GM12878 (cell line): Measurements from ENCODE around the gene ARHGEF1. TPM values are rescaled to one million over a fixed set of nuclear protein-coding genes. Genes with fewer than 3 reads are reported as not detected.

Experiments
- CBFB ChIP-seq: IDR thresholded peaks from 2 replicates; pipeline ENCODE4 v1.6.1; 2016; ENCODE audit warnings: antibody characterized with exemption, low read depth
- ELK1 ChIP-seq: IDR thresholded peaks from 2 replicates; pipeline ENCODE4 v1.6.1; 2012; ENCODE audit warnings: low read depth, low read length, improper control_type of control experiment
- ETV6 ChIP-seq, 2 experiments: fragments of 450-650 bp in 1 of 2; IDR thresholded peaks in 1 of 2; conservative IDR thresholded peaks in 1 of 2; 2 replicates each; pipeline ENCODE4 v1.6.1; 2014; ENCODE audit warnings: antibody characterized with exemption in 1 of 2, borderline replicate concordance in 1 of 2, low read depth in 1 of 2, mild to moderate bottlenecking in 1 of 2, moderate library complexity in 1 of 2
- FOXK2 ChIP-seq: fragments of 450-650 bp; IDR thresholded peaks from 2 replicates; pipeline ENCODE4 v1.6.1; 2017; ENCODE audit warnings: mild to moderate bottlenecking, moderate library complexity
- HDAC2 ChIP-seq: fragments of 200-600 bp; sonication (generic); IDR thresholded peaks from 2 replicates; pipeline ENCODE4 v1.6.1; 2017
- IRF3 ChIP-seq: fragments of 450-650 bp; IDR thresholded peaks from 2 replicates; pipeline ENCODE4 v1.6.1; 2014; ENCODE audit warnings: mild to moderate bottlenecking
- NFYB ChIP-seq: IDR thresholded peaks from 2 replicates; pipeline ENCODE4 v1.6.1; 2011; ENCODE audit warnings: low read depth, mild to moderate bottlenecking, low read length, improper control_type of control experiment, moderate library complexity; ENCODE audit not compliant: insufficient read depth
- NKRF ChIP-seq: fragments of 450-650 bp; conservative IDR thresholded peaks from 2 replicates; pipeline ENCODE4 v1.6.1; 2017; ENCODE audit warnings: mild to moderate bottlenecking, moderate library complexity
- NR2C1 ChIP-seq: fragments of 450-650 bp; IDR thresholded peaks from 2 replicates; pipeline ENCODE4 v1.6.1; 2017; ENCODE audit warnings: antibody characterized with exemption, mild to moderate bottlenecking, moderate library complexity
- PRDM15 ChIP-seq: fragments of 450-650 bp; formaldehyde crosslinking; IDR thresholded peaks from 2 replicates; pipeline ENCODE4 v1.4.0; 2020; ENCODE audit warnings: mild to moderate bottlenecking, moderate library complexity
- RBBP5 ChIP-seq: fragments of 200-600 bp; sonication (generic); conservative IDR thresholded peaks from 2 replicates; pipeline ENCODE4 v1.6.1; 2016
- RUNX3 ChIP-seq: IDR thresholded peaks from 2 replicates; pipeline ENCODE4 v1.6.1; 2012; ENCODE audit warnings: low read length, inconsistent platforms
- SRF ChIP-seq, 2 experiments: IDR thresholded peaks; 2 replicates each; pipeline ENCODE4 v1.6.1; 2011; ENCODE audit warnings: low read depth in 2 of 2, low read length in 2 of 2, mild to moderate bottlenecking in 1 of 2, moderate library complexity in 1 of 2
- SUPT20H ChIP-seq: IDR thresholded peaks from 2 replicates; pipeline ENCODE4 v1.6.1; 2011; ENCODE audit warnings: low read depth, mild to moderate bottlenecking, low read length, moderate library complexity, borderline replicate concordance; ENCODE audit not compliant: control insufficient read depth
- SUZ12 ChIP-seq: fragments of 200-600 bp; sonication (generic); IDR thresholded peaks from one replicate; pipeline ENCODE4 v1.6.1; 2018; ENCODE audit warnings: antibody characterized with exemption, mild to moderate bottlenecking; ENCODE audit not compliant: unreplicated experiment
- TARDBP ChIP-seq: IDR thresholded peaks from 2 replicates; pipeline ENCODE4 v1.6.1; 2016; ENCODE audit warnings: borderline replicate concordance
- YY1 ChIP-seq: IDR thresholded peaks from 2 replicates; pipeline ENCODE4 v1.6.1; 2011; ENCODE audit warnings: low read depth, mild to moderate bottlenecking, low read length
- polyA plus RNA-seq, 11 experiments: library from polyadenylated mRNA; depleted of rRNA in 4 of 11; unstranded in 6 of 11; stranded (reverse) in 5 of 11; fragments of >200 nt; fragmentation: Nextera tagmentation in 4 of 11; fragmentation: Illumina TruSeq in 1 of 11; extraction: Ambion mirVana in 4 of 11; extraction: Trizol in 1 of 11; gene quantifications; 1 replicate in 1 of 11; 2 replicates in 10 of 11; pipeline versions ENCODE4 v1.2.1 to v1.2.3, GENCODE V29; 2011 to 2016; ENCODE audit warnings: inconsistent platforms in 2 of 11, missing spikeins in 2 of 11, low read depth in 1 of 11
- total RNA-seq, 4 experiments: library from RNA; depleted of rRNA in 3 of 4; stranded (reverse); fragments of >200 nt in 3 of 4; fragmentation: Illumina TruSeq in 1 of 4; extraction: Trizol in 1 of 4; gene quantifications; 2 replicates each; pipeline versions ENCODE4 v1.2.1 to v1.2.3, GENCODE V29; 2013 to 2021

Gene ARHGEF1
- total and polyA plus RNA-seq, 10 of the 15 experiments (the other 5 are each of a cell fraction or from before 2014, with no cell fraction given) = 1.2 to 207 (median 53.9) TPM

GRCh38 chr19:41945135-41945766 is 62.3 kb downstream of the ARHGEF1 start (continued):
- TF ChIP-seq PRDM15 (CRISPR knock-in tag) = no peak
- peak; percentile 63 for TF ChIP-seq NR2C1
- peak; percentile 86 for TF ChIP-seq RBBP5
- no peak for TF ChIP-seq SUPT20H
- TF ChIP-seq ETV6 (conservative IDR thresholded peaks at IDR 0.05 in 1 of 2, IDR thresholded peaks at IDR 0.05 in 1 of 2; ENCODE audit: borderline replicate concordance in 1 of 2, low read depth in 1 of 2) = peak in 1 of 2 experiments; percentile 85; a peak in 2 of 4 replicates
- no peak for TF ChIP-seq NKRF
- peak; percentile 30; the same call in 1 of the 2 replicates for TF ChIP-seq YY1
- no peak for TF ChIP-seq NFYB
- peak; percentile 78; the same call in 1 of the 2 replicates for TF ChIP-seq ELK1
- no peak for TF ChIP-seq HDAC2
- TF ChIP-seq SUZ12 = no peak
- peak; percentile 85 for TF ChIP-seq TARDBP
- TF ChIP-seq SRF (IDR thresholded peaks at IDR 0.05; ENCODE audit: low read depth in 2 of 2, low read length in 2 of 2) = peak; percentile 76 to 86
- TF ChIP-seq FOXK2 = peak; percentile 68; the same call in 1 of the 2 replicates
- no peak for TF ChIP-seq IRF3
- peak; percentile 98 for TF ChIP-seq RUNX3
- peak; percentile 95 for TF ChIP-seq CBFB
